ENCODE data around the gene NGLY1. TPM values are rescaled to one million over a fixed set of nuclear protein-coding genes. Genes with fewer than 3 reads are reported as not detected.

The NGLY1 gene
- total RNA-seq: 37.3 and 42.1 TPM in 2 replicates

GRCh38 chr3:25782938-25783660 is at the start of gene NGLY1:
NGLY1 (minus strand) TSS chr3:25783443; CDS start chr3:25783390, 53 bp downstream.
- peak; percentile 30 for DNase-seq (ENCODE audit: low read depth, low spot score)

GRCh38 chr3:25831578-25831977 is 48.3 kb upstream of the NGLY1 start:
- no peak for DNase-seq (ENCODE audit: low read depth, low spot score)

GRCh38 chr3:25830373-25831280 is 47.4 kb upstream of the NGLY1 start:
- DNase-seq (ENCODE audit: low read depth, low spot score): no peak

- no peak for DNase-seq (ENCODE audit: low read depth, low spot score)
Measured at GRCh38 chr3:25826510-25826909, 43.3 kb upstream of the NGLY1 start.

GRCh38 chr3:25823314-25823713 is 40.1 kb upstream of the NGLY1 start:
- no peak for DNase-seq (ENCODE audit: low read depth, low spot score)

GRCh38 chr3:25821746-25822573 is 38.7 kb upstream of the NGLY1 start:
- DNase-seq (ENCODE audit: low read depth, low spot score): no peak

- DNase-seq (ENCODE audit: low read depth, low spot score): no peak
Measured at GRCh38 chr3:25820816-25821486, 37.7 kb upstream of the NGLY1 start.

GRCh38 chr3:25820366-25820765 is 37.1 kb upstream of the NGLY1 start:
- DNase-seq (ENCODE audit: low read depth, low spot score): peak; percentile 57

- no peak for DNase-seq (ENCODE audit: low read depth, low spot score)
Measured at GRCh38 chr3:25818335-25818734, 35.1 kb upstream of the NGLY1 start.

GRCh38 chr3:25817638-25818037 is 34.4 kb upstream of the NGLY1 start:
- no peak for DNase-seq (ENCODE audit: low read depth, low spot score)

GRCh38 chr3:25817107-25817506 is 33.9 kb upstream of the NGLY1 start:
- DNase-seq (ENCODE audit: low read depth, low spot score): no peak

- DNase-seq (ENCODE audit: low read depth, low spot score): no peak
Measured at GRCh38 chr3:25812644-25813043, 29.4 kb upstream of the NGLY1 start.

GRCh38 chr3:25804676-25805075 is 21.4 kb upstream of the NGLY1 start:
- no peak for DNase-seq (ENCODE audit: low read depth, low spot score)

GRCh38 chr3:25803833-25804232 is 20.6 kb upstream of the NGLY1 start:
- no peak for DNase-seq (ENCODE audit: low read depth, low spot score)

GRCh38 chr3:25801786-25802185 is 18.5 kb upstream of the NGLY1 start:
- no peak for DNase-seq (ENCODE audit: low read depth, low spot score)

GRCh38 chr3:25789596-25790556 is 6.6 kb upstream of the NGLY1 start, which contains the start of gene OXSM:
OXSM (plus strand) TSS chr3:25790090; CDS start chr3:25791021, 931 bp downstream.
- DNase-seq (ENCODE audit: low read depth, low spot score): peak; percentile 78

GRCh38 chr3:25789209-25789595 is 6.0 kb upstream of the NGLY1 start:
- no peak for DNase-seq (ENCODE audit: low read depth, low spot score)

- no peak for DNase-seq (ENCODE audit: low read depth, low spot score)
Measured at GRCh38 chr3:25787689-25788088, 4.4 kb upstream of the NGLY1 start.

- DNase-seq (ENCODE audit: low read depth, low spot score): no peak
Measured at GRCh38 chr3:25785826-25786225, 2.6 kb upstream of the NGLY1 start.

GRCh38 chr3:25784971-25785370 is 1.7 kb upstream of the NGLY1 start:
- DNase-seq (ENCODE audit: low read depth, low spot score): no peak
